GM12878 (cell line): Measurements from ENCODE around the gene RSBN1L. TPM values are rescaled to one million over a fixed set of nuclear protein-coding genes. Genes with fewer than 3 reads are reported as not detected.

ENCODE experiments used
- ATAC-seq: fragments of 200-7000 bp; cut with Tn5 transposase; 3 replicates; pipeline ENCODE4 v1.9.1; 2020; ENCODE audit warnings: mild to moderate bottlenecking, moderate library complexity
- BruUV-seq: library from RNA; stranded (reverse); fragments of 400-500 nt; replicated peaks from 2 replicates; lab custom pipeline; 2021; lab: Mats Ljungman, UMichigan
- CTCF ChIA-PET: fragments of 300-600 bp; sonication (Branson Sonifier 250); formaldehyde crosslinking; extraction: SDS; loops from one replicate; lab custom pipeline; 2021; ENCODE audit warnings: inconsistent platforms; lab: Yijun Ruan, JAX
- POLR2A ChIA-PET: fragments of 350-600 bp; formaldehyde crosslinking; extraction: SDS; loops from one replicate; lab custom pipeline; 2021; ENCODE audit warnings: inconsistent platforms; lab: Charles Lee
- RAD21 ChIA-PET: fragments of 300-600 bp; sonication (Branson Sonifier 250); formaldehyde crosslinking; loops from one replicate; lab custom pipeline; 2023; ENCODE audit warnings: antibody characterized with exemption; ENCODE audit not compliant: unreplicated experiment; lab: Charles Lee
- SMC1A ChIA-PET: fragments of 300-600 bp; sonication (Branson Sonifier 250); formaldehyde crosslinking; loops from one replicate; lab custom pipeline; 2023; ENCODE audit not compliant: unreplicated experiment, uncharacterized antibody; lab: Charles Lee
- DNase-seq: peaks from one replicate; pipeline ENCODE4 v3.0.0-alpha.2; 2011; ENCODE audit warnings: low read depth, low spot score
- FAIRE-seq: peaks from 3 replicates; lab custom pipeline; 2011; peaks lifted over from hg19 to GRCh38; lab: Jason Lieb, UNC
- H2AFZ ChIP-seq: 2 replicates; pipeline ENCODE4 v1.6.0; 2011; ENCODE audit warnings: low read depth, low read length, control low read depth; ENCODE audit not compliant: control insufficient read depth
- H3K27ac ChIP-seq: 2 replicates; pipeline ENCODE4 v1.5.1; 2011; ENCODE audit warnings: control low read depth; ENCODE audit not compliant: control insufficient read depth, insufficient read depth
- H3K27me3 ChIP-seq, 2 experiments: replicated peaks in 1 of 2; 2 replicates each; pipeline versions ENCODE4 v1.6.0 to v1.6.1; 2011; ENCODE audit warnings: low read length in 1 of 2; ENCODE audit not compliant: control insufficient read depth in 2 of 2, insufficient read depth in 2 of 2
- H3K36me3 ChIP-seq, 2 experiments: 2 replicates each; pipeline ENCODE4 v1.5.1; 2011; ENCODE audit warnings: low read length in 1 of 2; ENCODE audit not compliant: control insufficient read depth in 2 of 2, insufficient read depth in 2 of 2
- H3K4me1 ChIP-seq: 2 replicates; pipeline ENCODE4 v1.6.1; 2011; ENCODE audit warnings: mild to moderate bottlenecking, low read length, moderate library complexity, mixed read lengths; ENCODE audit not compliant: control insufficient read depth, insufficient read depth
- H3K4me2 ChIP-seq: 2 replicates; pipeline ENCODE4 v1.6.0; 2011; ENCODE audit warnings: control low read depth; ENCODE audit not compliant: control insufficient read depth, insufficient read depth
- H3K4me3 ChIP-seq: fragments of 200-600 bp; sonication (generic); 2 replicates; pipeline ENCODE4 v1.5.1; 2016
- H3K79me2 ChIP-seq: 2 replicates; pipeline ENCODE4 v1.6.0; 2011; ENCODE audit warnings: low read length; ENCODE audit not compliant: control insufficient read depth, insufficient read depth
- H3K9ac ChIP-seq: 2 replicates; pipeline ENCODE4 v1.8.0; 2011; ENCODE audit warnings: low read length, control low read depth, mixed read lengths; ENCODE audit not compliant: control insufficient read depth, insufficient read depth
- H3K9me3 ChIP-seq: replicated peaks from 3 replicates; pipeline ENCODE4 v1.5.1; 2011; ENCODE audit warnings: mild to moderate bottlenecking, low read length; ENCODE audit not compliant: control insufficient read depth, insufficient read depth
- H4K20me1 ChIP-seq: 2 replicates; pipeline ENCODE4 v1.6.0; 2011; ENCODE audit not compliant: control insufficient read depth, insufficient read depth
- EED ChIP-seq: sonication (generic); IDR thresholded peaks from 2 replicates; pipeline ENCODE4 v1.6.1; 2016; ENCODE audit warnings: antibody characterized with exemption, low read depth
- ESRRA ChIP-seq: IDR thresholded peaks from 2 replicates; pipeline ENCODE4 v1.6.1; 2012; ENCODE audit warnings: mild to moderate bottlenecking, low read length, improper control_type of control experiment
- IRF5 ChIP-seq: fragments of 450-650 bp; IDR thresholded peaks from 2 replicates; pipeline ENCODE4 v1.6.1; 2017; ENCODE audit warnings: borderline replicate concordance
- MTA3 ChIP-seq: IDR thresholded peaks from 2 replicates; pipeline ENCODE4 v1.6.1; 2012; ENCODE audit warnings: low read length, inconsistent platforms, borderline replicate concordance
- NFIC ChIP-seq: IDR thresholded peaks from 2 replicates; pipeline ENCODE4 v1.6.1; 2012; ENCODE audit warnings: low read depth, mild to moderate bottlenecking, inconsistent platforms, low read length, moderate library complexity
- NR2C1 ChIP-seq: fragments of 450-650 bp; IDR thresholded peaks from 2 replicates; pipeline ENCODE4 v1.6.1; 2017; ENCODE audit warnings: antibody characterized with exemption, mild to moderate bottlenecking, moderate library complexity
- PRDM15 ChIP-seq: fragments of 450-650 bp; formaldehyde crosslinking; IDR thresholded peaks from 2 replicates; pipeline ENCODE4 v1.4.0; 2020; ENCODE audit warnings: mild to moderate bottlenecking, moderate library complexity
- REST ChIP-seq: IDR thresholded peaks from 2 replicates; pipeline ENCODE4 v1.6.1; 2012; ENCODE audit warnings: mild to moderate bottlenecking, low read depth, low read length
- SMAD5 ChIP-seq: IDR thresholded peaks from 2 replicates; pipeline ENCODE4 v1.6.1; 2016; ENCODE audit warnings: antibody characterized with exemption, low read depth
- TCF3 ChIP-seq: IDR thresholded peaks from 2 replicates; pipeline ENCODE4 v1.6.1; 2012; ENCODE audit warnings: low read depth, mild to moderate bottlenecking, low read length, borderline replicate concordance; ENCODE audit not compliant: insufficient read depth
- ZBTB40 ChIP-seq: fragments of 450-650 bp; IDR thresholded peaks from 2 replicates; pipeline ENCODE4 v1.6.1; 2016; ENCODE audit warnings: mild to moderate bottlenecking, moderate library complexity, borderline replicate concordance
- ZNF207 ChIP-seq: fragments of 450-650 bp; IDR thresholded peaks from 2 replicates; pipeline ENCODE4 v1.6.1; 2014; ENCODE audit warnings: antibody characterized with exemption, mild to moderate bottlenecking, borderline replicate concordance
- WGBS: methylation state at CpG from one replicate; pipeline ENCODE4 v1.1.6; 2016; ENCODE audit warnings: low lambda C conversion rate; ENCODE audit not compliant: insufficient replicate concordance, insufficient coverage; ENCODE audit errors: missing lambda C conversion rate; 5-methylcytosine and 5-hydroxymethylcytosine counted together
- in situ Hi-C: fragments of 300-500 bp; cut with MboI; formaldehyde crosslinking; loops from 9 replicates; pipeline ENCODE4 v1.14.3; 2018; ENCODE audit warnings: mixed read lengths
- intact Hi-C: fragments of 100-400 bp; cut with micrococcal nuclease; formaldehyde crosslinking; loops from one replicate; pipeline ENCODE4 v1.14.2; 2022; ENCODE audit not compliant: unreplicated experiment
- polyA plus RNA-seq, 11 experiments: library from polyadenylated mRNA; depleted of rRNA in 4 of 11; unstranded in 6 of 11; stranded (reverse) in 5 of 11; fragments of >200 nt; fragmentation: Nextera tagmentation in 4 of 11; fragmentation: Illumina TruSeq in 1 of 11; extraction: Ambion mirVana in 4 of 11; extraction: Trizol in 1 of 11; gene quantifications; 1 replicate in 1 of 11; 2 replicates in 10 of 11; pipeline versions ENCODE4 v1.2.1 to v1.2.3, GENCODE V29; 2011 to 2016; ENCODE audit warnings: inconsistent platforms in 2 of 11, missing spikeins in 2 of 11, low read depth in 1 of 11
- total RNA-seq, 4 experiments: library from RNA; depleted of rRNA in 3 of 4; stranded (reverse); fragments of >200 nt in 3 of 4; fragmentation: Illumina TruSeq in 1 of 4; extraction: Trizol in 1 of 4; gene quantifications; 2 replicates each; pipeline versions ENCODE4 v1.2.1 to v1.2.3, GENCODE V29; 2013 to 2021

The RSBN1L gene
- total and polyA plus RNA-seq, 10 of the 15 experiments (the other 5 are each of a cell fraction or from before 2014, with no cell fraction given), result 4.5 to 23.7 (median 10.3) TPM

GRCh38 chr7:77746824-77747165 lies 50.5 kb downstream of the RSBN1L start:
- Histone ChIP-seq H3K27me3 (no peaks in the 10 kb centered on the region), H2AFZ (no peak overlapping the region), H3K4me2 (no peak overlapping the region), H3K36me3 (peaks cover 3 to 6% of the 10 kb centered on the region in 2 experiments; a peak in 2 of 4 replicates), H3K27ac (no peak overlapping the region), H4K20me1 (no peaks in the 10 kb centered on the region), H3K79me2 (no peaks in the 10 kb centered on the region; the same call in none of the 2 replicates), H3K9ac (no peak overlapping the region), H3K9me3 (no peaks in the 10 kb centered on the region), H3K4me1 (no peaks in the 10 kb centered on the region), H3K4me3 (no peak overlapping the region)
- DNase-seq (no peak), FAIRE-seq (no peak), ATAC-seq (no peak)
- RAD21 ChIA-PET, result no interaction called here
- no TSS peak for BruUV-seq
- 92% methylated on average over 2 of the region's 2 CpGs for WGBS
- CTCF ChIA-PET, result interaction anchor here (2.1 to 2.3 kb wide), 2 partner anchors 89 to 96 kb away, joined by 6 to 8 read pairs; no protein-coding TSS in a partner anchor
- in situ Hi-C loops (no loop called here), intact Hi-C loops (no loop called here)
- SMC1A ChIA-PET, result interaction anchor here (1.5 to 2.2 kb wide), 3 partner anchors 10 to 89 kb away, joined by 3 to 9 read pairs (median 7); no protein-coding TSS in a partner anchor
- POLR2A ChIA-PET, result no interaction called here
- TF ChIP-seq IRF5, result no peak
- no peak for TF ChIP-seq ESRRA
- TF ChIP-seq REST, result no peak
- TF ChIP-seq NR2C1, result no peak
- TF ChIP-seq SMAD5, result no peak
- no peak for TF ChIP-seq MTA3
- TF ChIP-seq PRDM15 (CRISPR knock-in tag), result no peak
- TF ChIP-seq ZNF207, result no peak
- no peak for TF ChIP-seq ZBTB40
- TF ChIP-seq EED, result no peak
- TF ChIP-seq NFIC, result no peak
- no peak for TF ChIP-seq TCF3
